Spleen (tissue), 7 donors: ENCODE measurements around the gene AP1G2.

Experiments
- POLR2A ChIP-seq, 3 donors: fragments of 450-650 bp; IDR thresholded peaks; one replicate each; pipeline ENCODE4 v1.5.1; 2017; ENCODE audit warnings: antibody characterized with exemption in 3 of 3, mild to moderate bottlenecking in 1 of 3
- POLR2AphosphoS5 ChIP-seq, 3 donors: sonication (generic); formaldehyde crosslinking; IDR thresholded peaks; one replicate each; pipeline ENCODE4 v1.5.1; 2017; ENCODE audit warnings: antibody characterized with exemption in 3 of 3
- TF ChIP-seq, protein P1 (sequence below), 11 experiments: fragments of 200-600 bp in 7 of 11; fragments of 450-650 bp in 4 of 11; sonication (generic) in 4 of 11; IDR thresholded peaks in 8 of 11; conservative IDR thresholded peaks in 3 of 11; 1 replicate in 7 of 11; 2 replicates in 4 of 11; pipeline versions ENCODE4 v1.4.0 to v1.8.0; 2016 to 2021; ENCODE audit warnings: antibody characterized with exemption in 11 of 11, inconsistent platforms in 4 of 11, mild to moderate bottlenecking in 1 of 11
- donor health status: DM: no; HTN: no; CAD: no; lungs with moderate emphysema.
- donor health status: DM: no; HTN: no; CAD: no.
- donor health status: DM: no; HTN: no; CAD: no.

- TF ChIP-seq, protein P1, sequence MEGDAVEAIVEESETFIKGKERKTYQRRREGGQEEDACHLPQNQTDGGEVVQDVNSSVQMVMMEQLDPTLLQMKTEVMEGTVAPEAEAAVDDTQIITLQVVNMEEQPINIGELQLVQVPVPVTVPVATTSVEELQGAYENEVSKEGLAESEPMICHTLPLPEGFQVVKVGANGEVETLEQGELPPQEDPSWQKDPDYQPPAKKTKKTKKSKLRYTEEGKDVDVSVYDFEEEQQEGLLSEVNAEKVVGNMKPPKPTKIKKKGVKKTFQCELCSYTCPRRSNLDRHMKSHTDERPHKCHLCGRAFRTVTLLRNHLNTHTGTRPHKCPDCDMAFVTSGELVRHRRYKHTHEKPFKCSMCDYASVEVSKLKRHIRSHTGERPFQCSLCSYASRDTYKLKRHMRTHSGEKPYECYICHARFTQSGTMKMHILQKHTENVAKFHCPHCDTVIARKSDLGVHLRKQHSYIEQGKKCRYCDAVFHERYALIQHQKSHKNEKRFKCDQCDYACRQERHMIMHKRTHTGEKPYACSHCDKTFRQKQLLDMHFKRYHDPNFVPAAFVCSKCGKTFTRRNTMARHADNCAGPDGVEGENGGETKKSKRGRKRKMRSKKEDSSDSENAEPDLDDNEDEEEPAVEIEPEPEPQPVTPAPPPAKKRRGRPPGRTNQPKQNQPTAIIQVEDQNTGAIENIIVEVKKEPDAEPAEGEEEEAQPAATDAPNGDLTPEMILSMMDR (IDR thresholded peaks at IDR 0.05 in 8 of 11, conservative IDR thresholded peaks at IDR 0.05 in 3 of 11), result no peak
- no peak for TF ChIP-seq POLR2A (IDR thresholded peaks at IDR 0.05)
- no peak for TF ChIP-seq POLR2AphosphoS5 (IDR thresholded peaks at IDR 0.05)
Observed at GRCh38 chr14:23531391-23531790, 36.2 kb downstream of the AP1G2 start.
